Breast epithelium (tissue), 3 donors: ENCODE measurements around the gene HSPA1A.

Source experiments
- POLR2A ChIP-seq: fragments of 450-650 bp; IDR thresholded peaks from one replicate; pipeline ENCODE4 v1.6.1; 2016; ENCODE audit warnings: antibody characterized with exemption, mild to moderate bottlenecking, moderate library complexity
- POLR2AphosphoS5 ChIP-seq, 3 donors: sonication (generic); formaldehyde crosslinking; IDR thresholded peaks; one replicate each; pipeline ENCODE4 v1.6.1; 2017; ENCODE audit warnings: antibody characterized with exemption in 3 of 3
- TF ChIP-seq, protein P1 (sequence below), 3 donors: fragments of 450-650 bp; IDR thresholded peaks; one replicate each; pipeline ENCODE4 v1.5.1; 2016 to 2017; ENCODE audit warnings: antibody characterized with exemption in 3 of 3, mild to moderate bottlenecking in 3 of 3, moderate library complexity in 3 of 3

DNA sequence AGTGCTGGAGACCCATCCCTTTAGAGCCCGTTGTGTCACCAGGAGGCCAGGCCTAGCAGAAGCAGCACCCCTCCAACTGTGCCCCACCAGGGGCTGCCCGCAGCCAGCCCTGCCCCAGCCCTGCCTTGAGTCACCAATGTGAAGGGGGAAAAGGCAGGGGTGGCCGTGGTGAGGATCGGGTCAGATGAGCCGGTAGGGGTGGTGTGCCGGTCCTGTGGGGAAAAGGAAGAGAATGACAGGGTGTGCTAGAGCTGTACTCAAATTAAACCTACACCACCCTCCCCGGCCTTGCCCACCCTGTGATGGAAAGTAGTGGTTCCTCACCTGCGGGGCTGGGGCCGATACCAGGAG lies 49.8 kb upstream of the HSPA1A start:
- TF ChIP-seq POLR2A (no peak), POLR2AphosphoS5 (IDR thresholded peaks at IDR 0.05) (no peak)
- TF ChIP-seq, protein P1, sequence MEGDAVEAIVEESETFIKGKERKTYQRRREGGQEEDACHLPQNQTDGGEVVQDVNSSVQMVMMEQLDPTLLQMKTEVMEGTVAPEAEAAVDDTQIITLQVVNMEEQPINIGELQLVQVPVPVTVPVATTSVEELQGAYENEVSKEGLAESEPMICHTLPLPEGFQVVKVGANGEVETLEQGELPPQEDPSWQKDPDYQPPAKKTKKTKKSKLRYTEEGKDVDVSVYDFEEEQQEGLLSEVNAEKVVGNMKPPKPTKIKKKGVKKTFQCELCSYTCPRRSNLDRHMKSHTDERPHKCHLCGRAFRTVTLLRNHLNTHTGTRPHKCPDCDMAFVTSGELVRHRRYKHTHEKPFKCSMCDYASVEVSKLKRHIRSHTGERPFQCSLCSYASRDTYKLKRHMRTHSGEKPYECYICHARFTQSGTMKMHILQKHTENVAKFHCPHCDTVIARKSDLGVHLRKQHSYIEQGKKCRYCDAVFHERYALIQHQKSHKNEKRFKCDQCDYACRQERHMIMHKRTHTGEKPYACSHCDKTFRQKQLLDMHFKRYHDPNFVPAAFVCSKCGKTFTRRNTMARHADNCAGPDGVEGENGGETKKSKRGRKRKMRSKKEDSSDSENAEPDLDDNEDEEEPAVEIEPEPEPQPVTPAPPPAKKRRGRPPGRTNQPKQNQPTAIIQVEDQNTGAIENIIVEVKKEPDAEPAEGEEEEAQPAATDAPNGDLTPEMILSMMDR (IDR thresholded peaks at IDR 0.05): no peak
